ENCODE results near the gene PAQR9. TPM values are rescaled to one million over a fixed set of nuclear protein-coding genes. Genes with fewer than 3 reads are reported as not detected.

PAQR9 gene
- total and polyA plus RNA-seq, 8 donors: not detected

GRCh38 chr3:142982038-142982773 lies 18.7 kb upstream of the PAQR9 start:
- Histone ChIP-seq H3K4me3 (no peak overlapping the region), H3K4me1 (no peaks in the 10 kb centered on the region), H3K36me3 (no peaks in the 10 kb centered on the region), H3K27me3 (peaks cover 0 to 22% (median 6%) of the 10 kb centered on the region in 3 donors), H3K9me3 (no peaks in the 10 kb centered on the region), H3K27ac (no peak overlapping the region)
- TF ChIP-seq POLR2AphosphoS5 (IDR thresholded peaks at IDR 0.05) (no peak), POLR2A (IDR thresholded peaks at IDR 0.05) (no peak), EP300 (IDR thresholded peaks at IDR 0.05) (no peak), CTCF (IDR thresholded peaks at IDR 0.05) (no peak)
- WGBS, 5 donors: 42 to 54% (median 43%) methylated on average over 7 of the region's 7 CpGs
- intact Hi-C loops (cut with DNase I; ENCODE audit: low total_unique reads): loop anchor here (10.0 kb wide), 1 partner anchor 147 kb away; no protein-coding TSS in a partner anchor
- no peak for DNase-seq

- intact Hi-C loops (cut with DNase I; ENCODE audit: low total_unique reads): loop anchor here (10.0 kb wide), 1 partner anchor 146 kb away; no protein-coding TSS in a partner anchor
- peaks cover 0 to 22% (median 6%) of the 10 kb centered on the region in 3 donors for H3K27me3 ChIP-seq
- no peak overlapping the region for H3K27ac ChIP-seq
- no peak for DNase-seq
- H3K4me1 ChIP-seq: peaks cover 0 to 7% (median 2%) of the 10 kb centered on the region in 4 donors
- WGBS, 5 donors: 48 to 77% (median 59%) methylated on average over 3 of the region's 3 CpGs
- TF ChIP-seq EP300 (IDR thresholded peaks at IDR 0.05): no peak
- no peak for TF ChIP-seq CTCF (IDR thresholded peaks at IDR 0.05)
- no peak for TF ChIP-seq POLR2A (IDR thresholded peaks at IDR 0.05)
- TF ChIP-seq POLR2AphosphoS5 (IDR thresholded peaks at IDR 0.05): no peak
- H3K4me3 ChIP-seq: no peak overlapping the region
- H3K9me3 ChIP-seq: no peaks in the 10 kb centered on the region
- no peaks in the 10 kb centered on the region for H3K36me3 ChIP-seq
Measured at GRCh38 chr3:142981108-142981507, 17.6 kb upstream of the PAQR9 start.

- Histone ChIP-seq H3K27me3 (peaks cover 0 to 15% (median 6%) of the 10 kb centered on the region in 3 donors), H3K4me3 (no peak overlapping the region), H3K36me3 (no peaks in the 10 kb centered on the region), H3K27ac (no peak overlapping the region), H3K9me3 (no peaks in the 10 kb centered on the region), H3K4me1 (peaks cover 0 to 7% (median 2%) of the 10 kb centered on the region in 4 donors)
- intact Hi-C loops (cut with DNase I; ENCODE audit: low total_unique reads): no loop called here
- TF ChIP-seq POLR2A (IDR thresholded peaks at IDR 0.05) (no peak), POLR2AphosphoS5 (IDR thresholded peaks at IDR 0.05) (no peak), EP300 (IDR thresholded peaks at IDR 0.05) (no peak), CTCF (IDR thresholded peaks at IDR 0.05) (no peak)
- 47 to 80% (median 70%) methylated on average over 1 of the region's 1 CpG for WGBS, 5 donors
- DNase-seq: no peak
Measured at GRCh38 chr3:142977399-142977728, 13.9 kb upstream of the PAQR9 start.

- intact Hi-C loops (cut with DNase I; ENCODE audit: low total_unique reads): no loop called here
- 55 to 60% (median 59%) methylated on average over 8 of the region's 8 CpGs for WGBS, 5 donors
Measured at GRCh38 chr3:142976621-142977398, 13.3 kb upstream of the PAQR9 start.

More at GRCh38 chr3:142976621-142977398, 13.3 kb upstream of the PAQR9 start:
- peaks cover 0 to 15% (median 2%) of the 10 kb centered on the region in 3 donors for H3K27me3 ChIP-seq
- H3K9me3 ChIP-seq: no peaks in the 10 kb centered on the region
- no peak overlapping the region for H3K27ac ChIP-seq
- no peak overlapping the region for H3K4me3 ChIP-seq
- peak; percentile 69 to 72 for DNase-seq
- no peaks in the 10 kb centered on the region for H3K36me3 ChIP-seq
- peaks cover 0 to 7% (median 2%) of the 10 kb centered on the region in 4 donors for H3K4me1 ChIP-seq
- TF ChIP-seq POLR2AphosphoS5 (IDR thresholded peaks at IDR 0.05): peak in 1 of 3 donors; percentile 61
- no peak for TF ChIP-seq CTCF (IDR thresholded peaks at IDR 0.05)
- TF ChIP-seq POLR2A (IDR thresholded peaks at IDR 0.05): no peak
- TF ChIP-seq EP300 (IDR thresholded peaks at IDR 0.05): no peak

Measured in stomach (tissue), 9 donors.